Measurements from ENCODE around the gene AUTS2.

AUTS2 gene

DNA sequence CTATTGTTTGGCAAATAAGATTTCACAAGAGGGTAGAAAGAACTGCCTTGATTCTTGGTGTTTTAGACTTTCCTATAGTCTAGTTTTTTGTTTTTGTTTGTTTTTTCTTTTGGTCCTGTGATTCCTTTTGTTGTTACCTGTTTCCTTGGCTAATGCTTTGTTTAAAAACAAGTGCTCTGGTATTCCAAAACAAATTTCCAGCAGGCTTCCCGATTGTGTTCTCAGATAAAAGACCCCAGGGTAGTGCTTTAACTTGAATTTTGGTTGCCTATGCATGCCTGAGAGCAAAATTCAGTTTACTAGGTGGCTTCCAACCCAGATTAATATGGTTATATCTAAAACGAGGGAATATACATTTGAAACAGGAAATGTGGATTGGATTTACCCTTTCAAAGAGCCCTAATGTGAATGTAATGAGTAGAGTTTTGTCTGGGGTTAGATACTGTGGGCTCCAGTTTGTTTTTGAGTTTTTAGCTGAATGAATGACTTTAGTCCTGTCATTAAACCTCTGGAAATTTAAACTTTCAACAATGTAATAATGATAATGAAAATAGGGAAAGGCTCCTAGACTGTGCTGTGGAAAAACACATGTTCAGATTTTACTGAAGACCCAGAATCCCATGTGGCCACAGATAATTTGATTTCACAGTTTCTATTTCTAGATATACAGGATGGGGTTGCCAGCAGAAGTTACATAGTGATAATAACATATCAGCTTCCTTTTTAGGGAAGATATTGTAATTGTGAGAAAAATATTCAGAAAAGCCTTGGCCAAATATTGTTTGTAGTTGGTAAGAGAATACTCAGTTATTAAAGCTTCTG, 23.9 kb downstream of the AUTS2 start:
- DNase-seq (ENCODE audit: low read depth): no peak
- TF ChIP-seq, protein P1, sequence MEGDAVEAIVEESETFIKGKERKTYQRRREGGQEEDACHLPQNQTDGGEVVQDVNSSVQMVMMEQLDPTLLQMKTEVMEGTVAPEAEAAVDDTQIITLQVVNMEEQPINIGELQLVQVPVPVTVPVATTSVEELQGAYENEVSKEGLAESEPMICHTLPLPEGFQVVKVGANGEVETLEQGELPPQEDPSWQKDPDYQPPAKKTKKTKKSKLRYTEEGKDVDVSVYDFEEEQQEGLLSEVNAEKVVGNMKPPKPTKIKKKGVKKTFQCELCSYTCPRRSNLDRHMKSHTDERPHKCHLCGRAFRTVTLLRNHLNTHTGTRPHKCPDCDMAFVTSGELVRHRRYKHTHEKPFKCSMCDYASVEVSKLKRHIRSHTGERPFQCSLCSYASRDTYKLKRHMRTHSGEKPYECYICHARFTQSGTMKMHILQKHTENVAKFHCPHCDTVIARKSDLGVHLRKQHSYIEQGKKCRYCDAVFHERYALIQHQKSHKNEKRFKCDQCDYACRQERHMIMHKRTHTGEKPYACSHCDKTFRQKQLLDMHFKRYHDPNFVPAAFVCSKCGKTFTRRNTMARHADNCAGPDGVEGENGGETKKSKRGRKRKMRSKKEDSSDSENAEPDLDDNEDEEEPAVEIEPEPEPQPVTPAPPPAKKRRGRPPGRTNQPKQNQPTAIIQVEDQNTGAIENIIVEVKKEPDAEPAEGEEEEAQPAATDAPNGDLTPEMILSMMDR (conservative IDR thresholded peaks at IDR 0.05; ENCODE audit: low read depth, low read length): no peak
- no peak overlapping the region for H3K4me3 ChIP-seq (ENCODE audit: low read length)

GRCh38 chr7:69622960-69623359, 24.7 kb downstream of the AUTS2 start:
- no peak for DNase-seq (ENCODE audit: low read depth)
- no peak overlapping the region for H3K4me3 ChIP-seq (ENCODE audit: low read length)
- TF ChIP-seq, protein P1 (conservative IDR thresholded peaks at IDR 0.05; ENCODE audit: low read depth, low read length): no peak

- no peak for DNase-seq (ENCODE audit: low read depth)
- TF ChIP-seq, protein P1 (conservative IDR thresholded peaks at IDR 0.05; ENCODE audit: low read depth, low read length): no peak
Observed at GRCh38 chr7:69624435-69625230, 26.4 kb downstream of the AUTS2 start.

GRCh38 chr7:69625238-69625637, 27.0 kb downstream of the AUTS2 start:
- H3K4me3 ChIP-seq (ENCODE audit: low read length): no peak overlapping the region
- DNase-seq (ENCODE audit: low read depth): no peak
- TF ChIP-seq, protein P1 (conservative IDR thresholded peaks at IDR 0.05; ENCODE audit: low read depth, low read length): no peak

More at GRCh38 chr7:69624435-69625230, 26.4 kb downstream of the AUTS2 start:
- H3K4me3 ChIP-seq (ENCODE audit: low read length): no peak overlapping the region

DNA sequence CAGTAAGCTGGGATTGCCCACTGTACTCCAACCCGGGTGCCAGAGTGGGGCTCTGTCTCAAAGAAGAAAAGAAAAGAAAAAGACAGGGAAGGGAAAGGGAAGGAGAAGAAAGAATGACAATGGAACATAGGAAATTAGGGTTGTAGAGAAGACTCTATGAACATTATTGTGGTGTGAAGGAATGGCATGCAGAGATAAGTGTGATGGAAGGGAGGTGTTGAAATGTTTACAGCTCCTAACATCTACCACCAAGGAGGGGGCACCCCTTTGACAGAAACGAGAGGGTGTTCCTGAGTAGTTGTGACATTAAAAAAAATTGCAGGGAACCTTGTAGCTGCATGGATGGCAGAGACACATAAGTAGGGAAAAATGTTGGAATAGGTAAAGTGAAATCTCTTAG, 27.5 kb downstream of the AUTS2 start:
- TF ChIP-seq, protein P1 (conservative IDR thresholded peaks at IDR 0.05; ENCODE audit: low read depth, low read length): no peak
- H3K4me3 ChIP-seq (ENCODE audit: low read length): no peak overlapping the region
- DNase-seq (ENCODE audit: low read depth): no peak

- no peak overlapping the region for H3K4me3 ChIP-seq (ENCODE audit: low read length)
- peak; percentile 67 for DNase-seq (ENCODE audit: low read depth)
- TF ChIP-seq, protein P1 (conservative IDR thresholded peaks at IDR 0.05; ENCODE audit: low read depth, low read length): no peak
Observed at GRCh38 chr7:69630292-69630691, 32.0 kb downstream of the AUTS2 start.
